ENCODE measurements around the gene FAM174B. TPM values are rescaled to one million over a fixed set of nuclear protein-coding genes. Genes with fewer than 3 reads are reported as not detected.
A peak's percentile ranks its signal among the peaks of the same experiment; 100 is the strongest.

Gene FAM174B
- total and polyA plus RNA-seq, 10 of the 15 experiments (the other 5 are each of a cell fraction or from before 2014, with no cell fraction given) = 0.71 to 15.9 (median 4.2) TPM

DNA sequence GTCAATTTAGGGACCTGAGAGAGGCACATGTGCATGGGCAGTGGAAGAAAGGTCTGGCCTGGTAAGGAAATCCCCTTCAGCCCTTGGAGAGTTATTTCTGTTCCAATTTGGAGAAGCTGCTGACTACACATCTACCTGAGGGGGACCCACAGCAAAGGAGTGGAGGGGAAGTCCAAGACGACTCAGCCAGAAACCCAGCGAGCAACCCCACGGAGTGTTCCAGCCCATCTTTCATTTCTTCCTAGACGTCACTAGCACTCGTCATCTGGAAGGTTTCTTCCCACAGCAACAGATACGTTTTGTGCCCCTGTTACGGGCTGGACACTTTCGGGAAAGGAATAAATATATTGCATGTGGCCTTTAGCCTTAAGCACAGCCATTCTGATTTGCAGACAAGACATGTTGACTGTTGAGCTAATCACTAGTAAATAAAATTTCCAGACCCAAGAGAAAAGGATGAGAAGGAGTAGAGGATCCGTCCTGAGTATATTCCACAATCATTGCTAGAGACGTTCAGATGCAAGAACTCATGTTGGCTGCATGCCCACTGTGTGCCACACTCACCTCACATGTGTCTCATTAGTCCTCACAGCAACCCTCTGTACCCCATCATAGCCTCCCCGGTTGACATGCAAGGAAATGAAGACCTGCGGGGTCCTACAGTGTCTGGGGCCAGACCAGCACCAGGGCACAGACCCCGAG is 7.8 kb upstream of the FAM174B start:
- H3K4me2 ChIP-seq (ENCODE audit: control insufficient read depth, insufficient read depth) = peak overlapping the region; percentile 59
- no peaks in the 10 kb centered on the region for H4K20me1 ChIP-seq (ENCODE audit: control insufficient read depth, insufficient read depth)
- H2AFZ ChIP-seq (ENCODE audit: control insufficient read depth, low read depth, low read length) = peak overlapping the region; percentile 65
- peak overlapping the region; percentile 71 for H3K27ac ChIP-seq (ENCODE audit: control insufficient read depth, insufficient read depth)
- CTCF ChIA-PET = interaction anchor here (0.5 to 1.0 kb wide), 3 partner anchors 19 to 712 kb away, joined by 3 to 4 read pairs (median 3); no protein-coding TSS in a partner anchor
- RAD21 ChIA-PET (ENCODE audit: unreplicated experiment) = interaction anchor here (0.9 to 1.5 kb wide), 2 partner anchors 9 to 142 kb away, joined by 3 read pairs; no protein-coding TSS in a partner anchor
- H3K4me1 ChIP-seq (ENCODE audit: control insufficient read depth, insufficient read depth, low read length) = peaks cover 30% of the 10 kb centered on the region
- no peak overlapping the region for H3K4me3 ChIP-seq
- BruUV-seq (replicated peaks) = no TSS peak
- H3K9ac ChIP-seq (ENCODE audit: control insufficient read depth, insufficient read depth, low read length) = no peak overlapping the region
- H3K36me3 ChIP-seq (ENCODE audit: control insufficient read depth in 2 of 2, insufficient read depth in 2 of 2, low read length in 1 of 2) = no peaks in the 10 kb centered on the region
- H3K79me2 ChIP-seq (ENCODE audit: control insufficient read depth, insufficient read depth, low read length) = no peaks in the 10 kb centered on the region
- H3K9me3 ChIP-seq (replicated peaks; ENCODE audit: control insufficient read depth, insufficient read depth, low read length) = no peaks in the 10 kb centered on the region
- SMC1A ChIA-PET (ENCODE audit: uncharacterized antibody, unreplicated experiment) = interaction anchor here (0.6 to 3.8 kb wide), 4 partner anchors 11 to 51 kb away, joined by 3 to 15 read pairs (median 3); no protein-coding TSS in a partner anchor
- 33% methylated on average over 13 of the region's 13 CpGs for WGBS (ENCODE audit: insufficient coverage, insufficient replicate concordance, low lambda C conversion rate, missing lambda C conversion rate)
- FAIRE-seq (peak; percentile 87), DNase-seq (ENCODE audit: low read depth, low spot score) (peak; percentile 85), ATAC-seq (peak; percentile 92)
- in situ Hi-C loops (cut with MboI) (no loop called here), intact Hi-C loops (cut with micrococcal nuclease; ENCODE audit: unreplicated experiment) (loop anchor here (1.0 to 10.0 kb wide), 2 partner anchors 38 to 251 kb away; no protein-coding TSS in a partner anchor)
- POLR2A ChIA-PET = interaction anchor here (3.0 kb wide), 1 partner anchor 9 kb away, joined by 25 read pairs; the partner anchor contains the start of gene FAM174B
- no peaks in the 10 kb centered on the region for H3K27me3 ChIP-seq (replicated peaks in 1 of 2; ENCODE audit: control insufficient read depth in 2 of 2, insufficient read depth in 2 of 2, low read length in 1 of 2)
- no peak for TF ChIP-seq ZNF207 (IDR thresholded peaks at IDR 0.05; ENCODE audit: borderline replicate concordance)
- no peak for TF ChIP-seq POLR2AphosphoS5 (IDR thresholded peaks at IDR 0.05; ENCODE audit: low read length)
- TF ChIP-seq MYC (IDR thresholded peaks at IDR 0.05; ENCODE audit: insufficient read depth, insufficient read length, insufficient replicate concordance, low read length, severe bottlenecking) = no peak
- TF ChIP-seq ZNF384 (IDR thresholded peaks at IDR 0.05; ENCODE audit: borderline replicate concordance, low read depth, low read length) = no peak
- TF ChIP-seq SUZ12 (IDR thresholded peaks at IDR 0.05; ENCODE audit: unreplicated experiment) = no peak
- peak; percentile 91 for TF ChIP-seq CREB1 (IDR thresholded peaks at IDR 0.05; ENCODE audit: low read depth)
- TF ChIP-seq, protein P1, sequence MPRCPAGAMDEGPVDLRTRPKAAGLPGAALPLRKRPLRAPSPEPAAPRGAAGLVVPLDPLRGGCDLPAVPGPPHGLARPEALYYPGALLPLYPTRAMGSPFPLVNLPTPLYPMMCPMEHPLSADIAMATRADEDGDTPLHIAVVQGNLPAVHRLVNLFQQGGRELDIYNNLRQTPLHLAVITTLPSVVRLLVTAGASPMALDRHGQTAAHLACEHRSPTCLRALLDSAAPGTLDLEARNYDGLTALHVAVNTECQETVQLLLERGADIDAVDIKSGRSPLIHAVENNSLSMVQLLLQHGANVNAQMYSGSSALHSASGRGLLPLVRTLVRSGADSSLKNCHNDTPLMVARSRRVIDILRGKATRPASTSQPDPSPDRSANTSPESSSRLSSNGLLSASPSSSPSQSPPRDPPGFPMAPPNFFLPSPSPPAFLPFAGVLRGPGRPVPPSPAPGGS (IDR thresholded peaks at IDR 0.05; ENCODE audit: borderline replicate concordance, insufficient read depth, low read depth, low read length, poor library complexity, severe bottlenecking) = peak; percentile 23
- TF ChIP-seq FOS (IDR thresholded peaks at IDR 0.05; ENCODE audit: borderline replicate concordance, extremely low read depth, insufficient read length) = no peak
- no peak for TF ChIP-seq MLLT1 (IDR thresholded peaks at IDR 0.05)
- no peak for TF ChIP-seq NR2C2 (IDR thresholded peaks at IDR 0.05; ENCODE audit: borderline replicate concordance, control insufficient read depth, insufficient read length, low read depth)
- TF ChIP-seq KLF5 (IDR thresholded peaks at IDR 0.05; ENCODE audit: partially characterized antibody) = no peak
- no peak for TF ChIP-seq KAT2A (conservative IDR thresholded peaks at IDR 0.05; ENCODE audit: control insufficient read depth, low read depth, low read length)
- TF ChIP-seq NFYA (IDR thresholded peaks at IDR 0.05; ENCODE audit: borderline replicate concordance, low read depth, low read length) = no peak
- TF ChIP-seq, protein P2, sequence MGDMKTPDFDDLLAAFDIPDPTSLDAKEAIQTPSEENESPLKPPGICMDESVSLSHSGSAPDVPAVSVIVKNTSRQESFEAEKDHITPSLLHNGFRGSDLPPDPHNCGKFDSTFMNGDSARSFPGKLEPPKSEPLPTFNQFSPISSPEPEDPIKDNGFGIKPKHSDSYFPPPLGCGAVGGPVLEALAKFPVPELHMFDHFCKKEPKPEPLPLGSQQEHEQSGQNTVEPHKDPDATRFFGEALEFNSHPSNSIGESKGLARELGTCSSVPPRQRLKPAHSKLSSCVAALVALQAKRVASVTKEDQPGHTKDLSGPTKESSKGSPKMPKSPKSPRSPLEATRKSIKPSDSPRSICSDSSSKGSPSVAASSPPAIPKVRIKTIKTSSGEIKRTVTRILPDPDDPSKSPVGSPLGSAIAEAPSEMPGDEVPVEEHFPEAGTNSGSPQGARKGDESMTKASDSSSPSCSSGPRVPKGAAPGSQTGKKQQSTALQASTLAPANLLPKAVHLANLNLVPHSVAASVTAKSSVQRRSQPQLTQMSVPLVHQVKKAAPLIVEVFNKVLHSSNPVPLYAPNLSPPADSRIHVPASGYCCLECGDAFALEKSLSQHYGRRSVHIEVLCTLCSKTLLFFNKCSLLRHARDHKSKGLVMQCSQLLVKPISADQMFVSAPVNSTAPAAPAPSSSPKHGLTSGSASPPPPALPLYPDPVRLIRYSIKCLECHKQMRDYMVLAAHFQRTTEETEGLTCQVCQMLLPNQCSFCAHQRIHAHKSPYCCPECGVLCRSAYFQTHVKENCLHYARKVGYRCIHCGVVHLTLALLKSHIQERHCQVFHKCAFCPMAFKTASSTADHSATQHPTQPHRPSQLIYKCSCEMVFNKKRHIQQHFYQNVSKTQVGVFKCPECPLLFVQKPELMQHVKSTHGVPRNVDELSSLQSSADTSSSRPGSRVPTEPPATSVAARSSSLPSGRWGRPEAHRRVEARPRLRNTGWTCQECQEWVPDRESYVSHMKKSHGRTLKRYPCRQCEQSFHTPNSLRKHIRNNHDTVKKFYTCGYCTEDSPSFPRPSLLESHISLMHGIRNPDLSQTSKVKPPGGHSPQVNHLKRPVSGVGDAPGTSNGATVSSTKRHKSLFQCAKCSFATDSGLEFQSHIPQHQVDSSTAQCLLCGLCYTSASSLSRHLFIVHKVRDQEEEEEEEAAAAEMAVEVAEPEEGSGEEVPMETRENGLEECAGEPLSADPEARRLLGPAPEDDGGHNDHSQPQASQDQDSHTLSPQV (IDR thresholded peaks at IDR 0.05) = no peak
- TF ChIP-seq SP1 (IDR thresholded peaks at IDR 0.05; ENCODE audit: low read depth, low read length) = no peak
